Gastroesophageal sphincter (tissue), 3 donors: Measurements from ENCODE around the gene CPEB1.

Experiments used
- POLR2A ChIP-seq, 2 donors: fragments of 450-650 bp; IDR thresholded peaks; one replicate each; pipeline ENCODE4 v1.6.1; 2017; ENCODE audit warnings: antibody characterized with exemption in 2 of 2, mild to moderate bottlenecking in 2 of 2, moderate library complexity in 1 of 2
- POLR2AphosphoS5 ChIP-seq: sonication (generic); formaldehyde crosslinking; IDR thresholded peaks from one replicate; pipeline ENCODE4 v1.6.1; 2017; ENCODE audit warnings: antibody characterized with exemption
- TF ChIP-seq, protein P1 (sequence below), 4 experiments: fragments of 200-600 bp in 2 of 4; fragments of 450-650 bp in 2 of 4; sonication (generic) in 1 of 4; IDR thresholded peaks; one replicate each; pipeline ENCODE4 v1.5.1; 2017 to 2019; ENCODE audit warnings: antibody characterized with exemption in 4 of 4, mild to moderate bottlenecking in 2 of 4, moderate library complexity in 2 of 4

GRCh38 chr15:82688691-82689090 is 41.5 kb upstream of the CPEB1 start:
- TF ChIP-seq POLR2A (IDR thresholded peaks at IDR 0.05) (no peak), POLR2AphosphoS5 (no peak)
- TF ChIP-seq, protein P1, sequence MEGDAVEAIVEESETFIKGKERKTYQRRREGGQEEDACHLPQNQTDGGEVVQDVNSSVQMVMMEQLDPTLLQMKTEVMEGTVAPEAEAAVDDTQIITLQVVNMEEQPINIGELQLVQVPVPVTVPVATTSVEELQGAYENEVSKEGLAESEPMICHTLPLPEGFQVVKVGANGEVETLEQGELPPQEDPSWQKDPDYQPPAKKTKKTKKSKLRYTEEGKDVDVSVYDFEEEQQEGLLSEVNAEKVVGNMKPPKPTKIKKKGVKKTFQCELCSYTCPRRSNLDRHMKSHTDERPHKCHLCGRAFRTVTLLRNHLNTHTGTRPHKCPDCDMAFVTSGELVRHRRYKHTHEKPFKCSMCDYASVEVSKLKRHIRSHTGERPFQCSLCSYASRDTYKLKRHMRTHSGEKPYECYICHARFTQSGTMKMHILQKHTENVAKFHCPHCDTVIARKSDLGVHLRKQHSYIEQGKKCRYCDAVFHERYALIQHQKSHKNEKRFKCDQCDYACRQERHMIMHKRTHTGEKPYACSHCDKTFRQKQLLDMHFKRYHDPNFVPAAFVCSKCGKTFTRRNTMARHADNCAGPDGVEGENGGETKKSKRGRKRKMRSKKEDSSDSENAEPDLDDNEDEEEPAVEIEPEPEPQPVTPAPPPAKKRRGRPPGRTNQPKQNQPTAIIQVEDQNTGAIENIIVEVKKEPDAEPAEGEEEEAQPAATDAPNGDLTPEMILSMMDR (IDR thresholded peaks at IDR 0.05), result no peak
